ENCODE data around the gene FSD1.
"Not testable (repeated sequence)": the region's sequence is repeated elsewhere in the genome, so short reads cannot be mapped to it uniquely, and the experiment has no call there.

Gene FSD1

DNA sequence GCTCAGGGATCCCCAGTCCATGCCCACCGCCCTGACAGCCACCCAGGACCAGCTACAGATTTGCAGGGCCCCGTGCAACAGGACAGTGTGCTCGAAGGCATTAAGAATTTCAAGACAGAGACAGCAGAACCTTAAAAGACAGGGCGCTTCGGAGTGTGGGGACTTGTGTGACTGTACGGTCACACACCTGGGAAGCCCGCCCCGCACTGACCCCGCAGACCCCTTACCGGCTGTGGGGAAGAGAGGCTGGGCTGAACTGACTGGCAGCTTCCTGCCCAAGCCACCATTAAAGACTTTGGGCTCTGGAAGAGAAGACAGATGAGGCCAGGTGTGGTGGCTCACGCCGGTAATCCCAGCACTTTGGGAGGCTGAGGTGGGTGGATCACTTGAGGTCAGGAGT, 19.8 kb downstream of the FSD1 start:
- TF ChIP-seq, protein P1, sequence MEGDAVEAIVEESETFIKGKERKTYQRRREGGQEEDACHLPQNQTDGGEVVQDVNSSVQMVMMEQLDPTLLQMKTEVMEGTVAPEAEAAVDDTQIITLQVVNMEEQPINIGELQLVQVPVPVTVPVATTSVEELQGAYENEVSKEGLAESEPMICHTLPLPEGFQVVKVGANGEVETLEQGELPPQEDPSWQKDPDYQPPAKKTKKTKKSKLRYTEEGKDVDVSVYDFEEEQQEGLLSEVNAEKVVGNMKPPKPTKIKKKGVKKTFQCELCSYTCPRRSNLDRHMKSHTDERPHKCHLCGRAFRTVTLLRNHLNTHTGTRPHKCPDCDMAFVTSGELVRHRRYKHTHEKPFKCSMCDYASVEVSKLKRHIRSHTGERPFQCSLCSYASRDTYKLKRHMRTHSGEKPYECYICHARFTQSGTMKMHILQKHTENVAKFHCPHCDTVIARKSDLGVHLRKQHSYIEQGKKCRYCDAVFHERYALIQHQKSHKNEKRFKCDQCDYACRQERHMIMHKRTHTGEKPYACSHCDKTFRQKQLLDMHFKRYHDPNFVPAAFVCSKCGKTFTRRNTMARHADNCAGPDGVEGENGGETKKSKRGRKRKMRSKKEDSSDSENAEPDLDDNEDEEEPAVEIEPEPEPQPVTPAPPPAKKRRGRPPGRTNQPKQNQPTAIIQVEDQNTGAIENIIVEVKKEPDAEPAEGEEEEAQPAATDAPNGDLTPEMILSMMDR (conservative IDR thresholded peaks at IDR 0.05): no peak
- no peak overlapping the region for H3K27ac ChIP-seq

DNA sequence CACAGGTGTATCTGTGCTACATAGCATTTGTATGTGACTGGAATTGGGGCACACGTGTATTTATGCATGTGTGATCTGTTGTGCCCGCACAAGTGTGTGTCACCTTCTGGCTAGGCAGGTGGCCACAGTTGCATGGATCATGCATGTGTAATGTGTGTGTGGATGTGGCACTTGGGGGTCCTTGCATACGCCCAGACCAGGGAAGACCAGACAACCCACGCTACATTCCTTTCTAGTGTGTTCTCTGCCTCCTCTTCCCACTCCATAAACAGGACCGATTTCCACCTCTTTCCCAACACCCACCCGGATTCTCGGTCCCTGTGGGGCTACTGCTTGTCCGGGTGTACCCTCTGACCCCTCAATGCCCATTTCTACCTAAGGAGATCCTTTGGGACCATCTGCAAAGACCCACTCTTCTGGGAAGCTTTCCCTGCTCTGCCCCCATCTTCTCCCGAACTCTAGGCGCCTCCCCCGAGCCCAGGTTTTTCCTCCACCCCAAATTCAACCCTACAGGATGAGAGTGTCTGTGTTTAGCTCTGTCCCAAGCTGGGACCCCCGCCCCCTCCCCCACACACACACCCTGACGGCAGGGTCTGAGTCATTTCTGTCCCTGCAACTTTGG, 21.9 kb downstream of the FSD1 start:
- TF ChIP-seq, protein P1 (conservative IDR thresholded peaks at IDR 0.05): no peak
- no peak overlapping the region for H3K27ac ChIP-seq

DNA sequence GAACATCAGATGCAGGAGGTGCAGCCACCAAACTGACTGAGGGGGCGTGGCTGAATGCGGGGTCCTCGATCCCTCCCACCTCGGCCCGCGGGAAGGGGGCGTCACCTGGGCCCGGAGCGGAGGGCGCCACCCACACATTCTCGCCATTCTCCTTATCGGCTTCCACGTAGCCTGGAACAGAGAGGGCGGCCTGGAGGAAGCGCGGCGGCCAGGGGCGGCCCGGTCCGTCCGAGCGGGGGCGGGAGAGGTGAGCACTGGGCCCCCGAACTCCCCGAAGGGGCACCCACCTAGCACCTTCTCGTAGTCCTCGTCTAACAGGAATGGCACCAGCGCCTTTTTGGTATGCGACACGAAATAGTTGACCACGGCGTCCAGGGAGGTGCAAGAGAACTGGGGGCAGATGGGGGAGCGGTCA, 22.4 kb downstream of the FSD1 start:
- TF ChIP-seq, protein P1 (conservative IDR thresholded peaks at IDR 0.05): no peak
- no peak overlapping the region for H3K27ac ChIP-seq

DNA sequence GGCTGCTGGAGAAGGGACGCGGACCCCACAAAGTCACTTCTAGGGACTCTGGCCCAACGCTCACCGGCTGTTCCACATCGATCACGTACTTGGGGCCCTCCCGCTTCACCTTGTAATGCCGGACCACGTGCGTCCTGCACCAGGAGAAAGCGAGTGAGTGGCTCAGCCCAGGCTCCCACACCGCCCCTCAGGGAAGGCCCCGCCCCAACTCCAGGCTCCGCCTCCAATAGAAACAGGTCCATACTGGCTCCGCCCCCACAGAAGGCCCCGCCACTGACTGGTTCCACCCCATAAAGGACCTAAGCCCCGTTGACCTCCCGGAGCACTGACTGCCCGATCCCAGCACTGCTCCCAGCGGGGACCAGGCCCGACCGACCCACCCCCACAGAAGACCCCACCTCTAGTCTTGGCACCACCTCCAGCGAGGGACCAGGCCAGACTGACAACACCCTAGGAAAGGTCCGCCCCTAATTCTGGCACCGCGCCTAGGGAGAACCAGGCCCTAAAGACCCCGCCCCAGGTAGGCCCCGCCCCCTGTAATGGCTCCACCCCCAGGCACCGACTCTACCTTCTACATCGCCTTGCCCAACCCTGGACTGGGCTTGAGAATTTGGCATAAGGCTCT, 23.0 kb downstream of the FSD1 start:
- no peak overlapping the region for H3K27ac ChIP-seq
- TF ChIP-seq, protein P1 (conservative IDR thresholded peaks at IDR 0.05): no peak

DNA sequence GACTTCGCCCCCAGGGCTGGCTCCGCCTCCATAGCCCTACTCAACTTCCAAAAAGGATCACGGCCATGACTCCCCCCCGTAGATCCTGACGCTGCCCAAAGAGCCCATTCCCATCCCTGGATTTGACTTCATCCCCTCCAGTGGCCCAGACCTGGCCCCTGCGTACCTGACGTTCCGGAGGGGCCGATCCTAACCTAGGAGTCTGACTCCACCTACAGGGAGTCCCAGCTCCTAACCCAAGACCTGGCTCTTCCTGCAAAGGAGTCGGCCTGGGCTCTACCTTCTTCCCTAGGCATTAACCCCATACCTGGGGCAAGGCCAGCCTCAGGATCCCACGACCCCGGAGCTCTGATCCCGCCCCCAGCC, 23.5 kb downstream of the FSD1 start:
- TF ChIP-seq, protein P1 (conservative IDR thresholded peaks at IDR 0.05): no peak

DNA sequence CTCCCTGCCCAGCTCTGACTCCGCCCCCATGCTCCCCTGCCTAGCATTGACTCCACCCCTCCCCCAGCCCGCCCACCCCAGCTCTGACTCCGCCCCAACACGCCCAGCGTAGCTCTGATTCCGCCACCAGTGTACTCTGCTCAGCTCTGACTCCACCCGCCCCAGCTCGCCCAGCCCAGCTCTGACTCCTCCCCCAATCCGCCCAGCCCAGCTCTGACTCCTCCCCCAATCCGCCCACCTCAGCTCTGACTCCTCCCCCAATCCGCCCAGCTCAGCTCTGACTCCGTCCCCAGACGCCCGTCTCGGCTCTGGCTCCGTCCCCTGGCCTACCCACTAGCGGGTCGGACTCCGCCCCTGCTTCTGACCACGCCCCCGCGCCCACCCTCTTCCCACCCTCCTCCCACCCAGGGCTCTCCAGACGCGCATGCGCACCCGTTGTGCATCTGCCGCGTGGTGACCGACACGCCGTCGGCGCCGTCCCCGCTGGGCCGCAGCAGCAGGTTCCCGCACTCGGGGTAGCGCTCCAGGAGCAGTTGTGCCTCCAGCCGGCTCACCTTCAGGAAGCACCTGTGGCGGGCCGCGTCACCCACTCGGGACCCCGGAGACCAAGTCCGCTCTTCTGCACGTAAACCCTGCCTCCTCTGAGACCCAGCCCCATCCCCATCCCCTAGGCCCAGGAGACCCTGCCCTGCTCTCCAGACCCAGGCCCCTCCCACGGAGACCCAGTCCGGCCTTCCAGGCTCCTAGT, 24.0 kb downstream of the FSD1 start:
- no peak overlapping the region for H3K27ac ChIP-seq

More for the DNA sequence above, 23.5 kb downstream of the FSD1 start:
- no peak overlapping the region for H3K27ac ChIP-seq

DNA sequence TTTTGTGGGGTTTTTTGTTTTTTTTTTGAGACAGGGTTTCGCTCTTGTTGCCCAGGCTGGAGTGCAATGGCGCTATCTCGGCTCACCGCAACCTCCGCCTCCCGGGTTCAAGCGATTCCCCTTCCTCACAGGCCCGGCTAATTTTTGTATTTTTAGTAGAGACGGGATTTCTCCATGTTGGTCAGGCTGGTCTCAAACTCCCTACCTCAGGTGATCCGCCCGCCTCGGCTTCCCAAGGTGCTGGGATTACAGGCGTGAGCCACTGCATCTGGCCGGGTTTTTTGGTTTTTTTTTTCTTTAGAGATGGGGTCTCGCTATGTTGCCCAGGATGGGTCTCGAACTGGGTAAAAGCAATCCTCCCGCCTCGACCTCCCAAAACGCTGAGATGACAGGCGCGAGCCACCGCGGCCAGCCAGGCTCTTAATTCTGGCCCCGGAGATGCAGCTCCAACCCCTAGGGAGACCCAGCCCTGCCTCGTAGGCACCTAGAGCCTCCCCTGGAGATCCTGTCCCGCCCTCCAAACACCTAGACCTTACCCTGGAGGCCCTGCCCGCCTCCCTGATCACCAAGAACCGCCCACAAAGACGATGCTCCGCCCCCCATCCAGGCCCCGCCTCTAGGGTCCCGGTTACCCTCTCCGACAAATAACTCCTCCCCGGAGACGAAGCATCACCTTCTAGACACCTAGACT, 24.7 kb downstream of the FSD1 start:
- H3K27ac ChIP-seq: not testable (repeated sequence)

More for the DNA sequence above, 24.0 kb downstream of the FSD1 start:
- TF ChIP-seq, protein P1 (conservative IDR thresholded peaks at IDR 0.05): no peak
